GM10847 (cell line): ENCODE data around the gene CNTNAP5.

Source experiments
- POLR2A ChIP-seq: IDR thresholded peaks from 2 replicates; pipeline ENCODE4 v1.6.1; 2011; ENCODE audit not compliant: insufficient read length; ENCODE audit errors: extremely low read depth

CNTNAP5 gene

DNA sequence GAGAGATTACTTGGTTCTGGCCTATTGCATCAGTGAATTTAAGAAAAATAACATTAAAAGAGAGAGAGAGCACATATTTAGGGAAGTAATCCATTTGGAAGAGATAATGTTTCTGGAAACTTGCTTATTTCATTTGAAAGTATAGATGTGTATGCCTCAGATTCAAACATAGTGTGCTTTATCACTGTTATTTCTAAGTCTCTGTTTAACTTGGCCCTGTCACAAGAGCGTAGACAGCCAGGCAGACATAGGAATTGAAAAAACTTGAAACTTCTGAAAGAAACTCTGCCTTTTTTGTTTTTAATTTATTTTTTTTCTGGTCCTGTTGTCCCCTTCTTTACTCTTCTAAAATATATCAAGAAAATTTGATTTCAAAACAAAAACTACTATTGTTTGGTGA, 849.1 kb downstream of the CNTNAP5 start:
- no peak for TF ChIP-seq POLR2A

DNA sequence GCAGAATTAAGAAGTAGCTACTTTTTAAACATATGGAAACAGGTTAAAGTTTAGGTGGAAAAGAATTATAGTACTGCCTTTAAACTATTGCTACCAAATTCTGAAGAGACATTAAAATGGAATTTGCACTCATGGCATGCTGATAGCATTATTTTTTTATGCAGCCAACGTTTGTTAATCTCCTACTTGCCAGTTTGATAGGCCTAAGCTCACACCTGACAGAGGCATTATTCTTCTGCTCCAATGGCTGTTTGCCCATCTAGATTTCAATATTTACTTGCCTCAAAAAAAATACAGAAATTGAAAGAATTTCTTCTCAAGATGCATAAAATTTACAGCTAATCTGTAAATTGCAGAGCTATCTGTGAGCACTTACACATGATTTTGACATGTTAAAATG, 849.6 kb downstream of the CNTNAP5 start:
- no peak for TF ChIP-seq POLR2A

GRCh38 chr2:124875627-124876244, 850.6 kb downstream of the CNTNAP5 start:
- no peak for TF ChIP-seq POLR2A

DNA sequence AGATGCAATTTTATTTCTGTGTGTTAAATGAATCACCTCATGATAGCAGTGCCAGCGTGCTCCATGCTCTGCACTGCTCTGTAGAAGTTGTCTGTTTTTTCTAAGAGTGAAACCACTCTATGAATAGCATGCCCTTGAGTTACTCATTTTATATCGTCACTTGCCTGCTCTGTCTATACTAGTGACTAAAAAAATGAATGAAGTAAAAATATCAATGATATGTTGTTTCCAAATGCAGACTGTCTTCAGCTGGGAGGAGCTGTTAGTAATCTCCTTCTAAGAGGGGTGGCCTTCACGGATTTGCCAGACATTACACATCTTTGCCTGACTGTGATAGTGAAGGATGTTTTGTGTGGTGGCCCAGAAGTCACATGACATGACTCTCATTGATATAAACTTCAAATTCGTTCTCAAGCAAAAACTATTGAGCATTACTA, 852.1 kb downstream of the CNTNAP5 start:
- TF ChIP-seq POLR2A = no peak

DNA sequence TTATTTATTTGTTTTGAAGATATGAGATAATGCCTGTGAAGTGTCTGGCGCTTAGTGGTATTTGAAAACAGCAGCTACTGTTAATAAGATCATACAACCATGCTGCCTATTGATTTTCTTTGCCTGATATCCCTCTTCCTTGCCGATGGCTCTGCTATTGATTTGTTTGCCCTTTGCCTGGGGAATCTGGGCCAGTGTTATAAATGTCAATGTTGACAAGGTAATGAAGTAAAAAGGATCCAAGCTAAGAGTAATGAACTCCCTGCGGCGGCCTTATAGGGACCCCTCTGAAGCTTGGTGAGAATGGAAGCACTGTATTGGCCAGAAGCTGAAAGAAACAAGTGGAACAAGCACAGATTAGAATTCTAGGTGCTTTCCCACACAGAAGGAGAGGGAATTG, 854.6 kb downstream of the CNTNAP5 start:
- TF ChIP-seq POLR2A = no peak

- no peak for TF ChIP-seq POLR2A
These were observed 855.9 kb downstream of the CNTNAP5 start for GRCh38 chr2:124880995-124881394.

DNA sequence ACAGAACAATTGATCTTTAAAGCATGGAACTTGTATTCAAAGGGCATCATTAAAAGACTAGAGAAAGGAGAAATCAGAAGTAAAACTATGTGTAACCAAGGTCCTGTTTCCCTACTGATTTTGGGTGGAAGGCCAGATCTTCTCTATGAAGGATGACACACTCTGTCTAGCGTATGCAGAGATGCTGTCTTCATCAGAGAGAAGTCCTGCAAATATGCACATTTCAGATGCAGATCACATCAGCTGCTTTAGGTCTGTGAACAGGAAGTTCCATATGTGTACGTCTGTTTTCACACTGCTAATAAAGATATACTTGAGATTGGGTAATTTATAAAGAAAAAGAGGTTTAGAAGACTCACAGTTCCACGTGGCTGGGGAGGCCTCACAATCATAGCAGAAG, 857.3 kb downstream of the CNTNAP5 start:
- TF ChIP-seq POLR2A = no peak

DNA sequence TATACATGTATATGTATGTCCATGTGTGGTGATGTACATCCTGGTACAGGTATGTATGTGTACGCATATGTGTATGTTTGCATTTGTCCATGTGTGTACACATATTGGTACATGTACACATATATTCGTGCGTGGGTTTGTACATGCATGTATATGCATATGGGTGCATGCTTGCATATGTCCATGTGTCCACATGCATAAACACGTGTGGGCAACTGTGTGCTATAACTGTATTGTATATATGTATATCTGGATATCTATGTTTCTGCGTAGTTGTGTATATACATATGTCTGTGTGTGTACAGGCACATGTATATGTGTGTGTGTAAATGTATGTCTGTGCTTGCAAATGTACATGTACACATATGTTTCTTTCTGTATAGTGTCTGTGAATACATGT, 858.5 kb downstream of the CNTNAP5 start:
- TF ChIP-seq POLR2A = no peak

GRCh38 chr2:124884315-124884714, 859.2 kb downstream of the CNTNAP5 start:
- TF ChIP-seq POLR2A = no peak

DNA sequence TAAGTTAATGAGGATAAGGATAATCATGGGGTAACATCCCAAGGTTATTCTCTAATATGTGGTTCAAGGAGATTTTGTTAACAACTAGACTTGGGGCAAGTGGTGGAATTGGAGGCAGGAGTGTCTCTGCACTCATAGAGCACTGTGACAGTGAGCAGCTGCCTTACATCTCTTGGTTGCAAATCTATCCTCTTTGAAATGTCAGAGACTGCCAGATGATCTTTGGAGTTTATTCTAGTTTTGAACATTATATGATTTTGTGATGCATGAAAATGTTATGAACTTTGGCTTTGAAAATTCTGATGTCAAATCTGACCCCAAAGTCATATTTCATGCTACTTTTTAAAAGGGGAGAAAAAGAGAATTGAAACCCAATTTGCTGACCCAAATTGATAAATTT, 861.1 kb downstream of the CNTNAP5 start:
- TF ChIP-seq POLR2A = no peak

GRCh38 chr2:124887466-124887865, 862.4 kb downstream of the CNTNAP5 start:
- no peak for TF ChIP-seq POLR2A

DNA sequence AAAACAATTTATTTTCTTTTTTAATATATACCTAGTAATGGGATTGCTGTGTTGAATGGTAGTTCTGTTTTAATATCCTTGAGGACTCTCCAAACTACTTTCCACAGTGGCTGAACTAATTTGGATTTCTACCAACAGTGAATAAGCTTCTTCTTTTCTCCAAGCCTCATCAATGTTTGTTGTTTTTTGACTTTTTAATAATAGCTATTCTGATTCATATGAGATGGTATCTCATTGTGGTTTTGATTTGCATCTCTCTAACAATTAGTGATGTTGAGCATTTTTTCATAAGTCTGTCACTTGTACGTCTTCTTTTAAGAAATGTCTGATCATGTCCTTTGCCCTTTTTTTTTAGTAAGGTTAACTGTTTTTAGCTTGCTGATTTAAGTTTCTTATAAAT, 863.3 kb downstream of the CNTNAP5 start:
- TF ChIP-seq POLR2A = no peak

GRCh38 chr2:124894199-124894598, 869.1 kb downstream of the CNTNAP5 start:
- no peak for TF ChIP-seq POLR2A

DNA sequence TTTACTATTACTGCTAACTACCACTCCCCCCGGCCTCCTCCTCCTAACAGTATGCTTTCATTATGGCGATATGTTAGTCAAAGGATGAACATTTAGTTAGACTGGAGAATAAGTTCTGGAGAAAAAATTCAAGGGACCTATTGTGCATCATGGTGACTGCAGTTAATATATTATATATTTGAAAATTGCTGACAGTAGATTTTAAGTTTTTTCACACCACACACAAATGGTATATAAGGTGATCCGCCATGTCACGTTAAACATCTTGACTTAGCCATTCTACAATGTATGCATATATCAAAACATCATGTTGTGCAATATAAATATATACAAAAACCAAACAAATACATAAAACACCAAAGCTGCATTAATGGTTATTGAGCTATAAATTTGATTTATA, 873.7 kb downstream of the CNTNAP5 start:
- TF ChIP-seq POLR2A = no peak

- TF ChIP-seq POLR2A = no peak
These were observed 883.3 kb downstream of the CNTNAP5 start for GRCh38 chr2:124908411-124908810.

GRCh38 chr2:124911560-124911959, 886.5 kb downstream of the CNTNAP5 start:
- no peak for TF ChIP-seq POLR2A

- no peak for TF ChIP-seq POLR2A
These were observed 888.8 kb downstream of the CNTNAP5 start for GRCh38 chr2:124913868-124914267.
